ENCODE data around the gene CNTNAP5.

DNA sequence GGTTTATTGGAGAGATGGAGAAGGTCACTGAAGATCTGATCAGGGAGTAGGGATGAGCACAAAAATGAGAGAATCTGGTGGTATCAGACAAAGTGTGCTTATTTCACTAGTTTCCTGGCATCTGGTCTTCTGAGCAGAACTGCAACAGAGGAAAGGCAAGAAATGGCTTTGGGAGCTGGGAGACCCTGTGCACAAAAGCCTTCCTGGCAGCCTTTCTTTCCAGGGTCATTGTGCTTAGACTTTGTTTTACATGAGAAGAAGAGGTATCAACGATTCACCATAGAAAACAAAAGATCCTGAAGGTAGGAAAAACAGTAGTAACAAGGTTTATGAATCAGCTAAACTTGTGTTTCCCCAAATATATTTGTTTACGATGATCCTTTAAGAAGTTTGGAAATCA lies 162.9 kb downstream of the CNTNAP5 start:
- TF ChIP-seq CTCF (IDR thresholded peaks at IDR 0.05 in 4 of 5, conservative IDR thresholded peaks at IDR 0.05 in 1 of 5) = no peak
- TF ChIP-seq POLR2A (IDR thresholded peaks at IDR 0.05) = no peak

All from gastrocnemius medialis (tissue), 4 donors.